WI38 (cell line): ENCODE data around the gene BOK.
A peak's percentile ranks its signal among the peaks of the same experiment; 100 is the strongest.

Experiments
- H3K4me3 ChIP-seq: 2 replicates; pipeline ENCODE4 v1.5.1; 2011; ENCODE audit warnings: low read depth, mild to moderate bottlenecking, control low read depth, low read length
- TF ChIP-seq, protein P1 (sequence below): IDR thresholded peaks from 2 replicates; pipeline ENCODE4 v1.5.1; 2012; ENCODE audit warnings: low read depth, mild to moderate bottlenecking, control low read depth, low read length

Gene BOK

GRCh38 chr2:241560162-241560882 is 1.8 kb downstream of the BOK start:
- TF ChIP-seq, protein P1, sequence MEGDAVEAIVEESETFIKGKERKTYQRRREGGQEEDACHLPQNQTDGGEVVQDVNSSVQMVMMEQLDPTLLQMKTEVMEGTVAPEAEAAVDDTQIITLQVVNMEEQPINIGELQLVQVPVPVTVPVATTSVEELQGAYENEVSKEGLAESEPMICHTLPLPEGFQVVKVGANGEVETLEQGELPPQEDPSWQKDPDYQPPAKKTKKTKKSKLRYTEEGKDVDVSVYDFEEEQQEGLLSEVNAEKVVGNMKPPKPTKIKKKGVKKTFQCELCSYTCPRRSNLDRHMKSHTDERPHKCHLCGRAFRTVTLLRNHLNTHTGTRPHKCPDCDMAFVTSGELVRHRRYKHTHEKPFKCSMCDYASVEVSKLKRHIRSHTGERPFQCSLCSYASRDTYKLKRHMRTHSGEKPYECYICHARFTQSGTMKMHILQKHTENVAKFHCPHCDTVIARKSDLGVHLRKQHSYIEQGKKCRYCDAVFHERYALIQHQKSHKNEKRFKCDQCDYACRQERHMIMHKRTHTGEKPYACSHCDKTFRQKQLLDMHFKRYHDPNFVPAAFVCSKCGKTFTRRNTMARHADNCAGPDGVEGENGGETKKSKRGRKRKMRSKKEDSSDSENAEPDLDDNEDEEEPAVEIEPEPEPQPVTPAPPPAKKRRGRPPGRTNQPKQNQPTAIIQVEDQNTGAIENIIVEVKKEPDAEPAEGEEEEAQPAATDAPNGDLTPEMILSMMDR = no peak
- H3K4me3 ChIP-seq = peak overlapping the region; percentile 69

DNA sequence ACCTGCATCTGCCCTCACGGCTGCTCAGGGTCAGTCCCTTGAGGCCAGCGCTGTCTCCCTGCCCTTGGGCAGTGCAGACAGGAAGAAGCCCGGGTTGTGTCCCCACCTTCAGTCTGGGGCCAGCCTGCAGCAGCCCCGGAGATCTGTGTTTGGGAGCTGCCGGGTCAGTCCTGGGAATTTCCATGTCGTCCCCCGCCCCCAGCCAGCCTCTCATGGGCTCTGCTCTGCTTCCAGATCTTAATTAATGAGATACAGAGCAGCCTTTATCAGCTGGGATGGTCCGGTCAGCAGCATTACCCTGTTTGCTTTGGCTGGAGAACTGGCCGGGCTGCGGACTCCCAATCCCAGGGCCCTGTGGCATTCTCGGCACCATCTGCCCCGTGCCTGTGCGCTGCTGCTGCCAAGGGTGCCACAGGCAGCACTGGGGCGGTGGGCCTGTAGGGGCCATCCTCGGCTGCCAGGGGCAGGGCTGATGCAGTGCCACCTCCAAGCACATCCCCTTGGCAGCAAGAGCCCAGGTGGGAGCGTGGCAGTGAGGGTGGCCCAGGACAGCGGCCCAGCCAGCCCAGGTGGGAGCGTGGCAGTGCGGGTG is 2.4 kb downstream of the BOK start:
- TF ChIP-seq, protein P1 = no peak
- H3K4me3 ChIP-seq = peak overlapping the region; percentile 69

DNA sequence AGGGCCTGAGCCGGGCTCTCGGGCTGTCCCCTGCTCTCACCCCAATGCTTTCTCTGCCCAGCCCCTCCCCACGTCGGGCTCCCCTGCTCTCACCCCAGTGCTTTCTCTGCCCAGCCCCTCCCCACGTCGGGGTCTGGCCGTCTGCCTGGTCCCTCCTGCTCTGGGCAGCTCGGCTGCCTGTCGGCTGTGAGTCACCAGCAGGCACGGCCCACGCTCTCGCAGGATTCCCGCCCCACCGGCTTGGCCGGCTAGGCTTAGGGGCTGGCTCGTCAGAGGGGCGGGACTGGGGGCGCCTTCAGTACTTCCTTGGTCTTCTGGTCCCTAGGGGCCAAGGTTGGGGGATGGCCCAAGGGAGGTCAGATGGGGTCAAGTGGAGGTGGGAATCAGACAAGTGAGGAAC is 3.3 kb downstream of the BOK start:
- no peak overlapping the region for H3K4me3 ChIP-seq
- TF ChIP-seq, protein P1 = no peak

DNA sequence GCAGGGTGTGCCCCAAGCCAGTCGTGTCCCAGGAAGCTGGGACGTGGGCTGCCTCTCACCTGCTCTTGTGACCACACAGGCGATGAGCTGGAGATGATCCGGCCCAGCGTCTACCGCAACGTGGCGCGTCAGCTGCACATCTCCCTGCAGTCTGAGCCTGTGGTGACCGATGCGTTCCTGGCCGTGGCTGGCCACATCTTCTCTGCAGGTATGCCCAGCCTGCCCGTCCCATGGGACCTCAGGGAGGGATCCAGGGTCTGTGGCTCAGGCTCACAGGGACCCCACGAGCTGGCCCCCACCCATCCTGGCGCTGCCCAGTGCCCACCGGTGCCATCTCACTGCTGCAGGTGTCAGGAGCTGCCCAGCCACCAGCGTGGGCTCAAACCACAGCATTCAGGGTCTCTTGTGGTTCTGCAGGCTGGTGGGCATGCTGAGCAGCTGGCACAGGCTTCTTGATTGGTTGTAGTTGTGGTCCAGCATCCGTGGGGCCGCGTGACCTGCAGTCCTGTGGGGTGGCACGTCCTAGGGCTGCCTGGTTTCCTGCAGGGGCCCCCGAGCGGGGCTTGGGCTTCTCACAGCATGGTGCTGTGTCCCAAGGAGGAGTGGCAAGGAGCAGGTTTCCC is 3.8 kb downstream of the BOK start:
- no peak overlapping the region for H3K4me3 ChIP-seq
- TF ChIP-seq, protein P1 = no peak

- H3K4me3 ChIP-seq = no peak overlapping the region
Observed at GRCh38 chr2:241563031-241563507, 4.5 kb downstream of the BOK start.

DNA sequence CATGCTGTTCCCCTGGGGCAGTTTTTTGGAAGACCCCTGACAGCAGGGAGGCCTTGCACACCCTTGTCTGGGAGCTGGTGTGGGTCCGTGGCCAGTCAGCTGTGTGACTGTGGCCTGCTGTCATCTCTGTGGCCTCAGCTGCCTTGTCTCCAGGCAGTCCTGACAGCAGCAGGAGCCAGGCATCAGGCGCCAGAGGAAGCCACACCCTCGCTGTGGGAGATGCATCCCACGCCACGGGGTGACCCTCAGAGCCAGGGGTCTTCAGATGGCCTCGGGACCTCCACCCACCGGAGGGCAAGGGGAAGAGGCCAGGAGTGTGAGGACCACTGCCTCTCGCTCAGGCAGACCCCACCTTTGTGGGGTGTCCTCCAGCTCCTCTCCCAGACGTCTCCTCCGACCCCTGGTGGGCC is 5.0 kb downstream of the BOK start:
- TF ChIP-seq, protein P1 = no peak
- no peak overlapping the region for H3K4me3 ChIP-seq

More at GRCh38 chr2:241563031-241563507, 4.5 kb downstream of the BOK start:
- TF ChIP-seq, protein P1 = no peak
